Endothelial cell of hepatic sinusoid (primary cell): Measurements from ENCODE around the gene PRR5L.

Experiments used
- in situ Hi-C: cut with HindIII; loops from 2 replicates; pipeline ENCODE4 v1.10.0; 2017; ENCODE audit warnings: low sequenced_read_pairs

The PRR5L gene, protein sequence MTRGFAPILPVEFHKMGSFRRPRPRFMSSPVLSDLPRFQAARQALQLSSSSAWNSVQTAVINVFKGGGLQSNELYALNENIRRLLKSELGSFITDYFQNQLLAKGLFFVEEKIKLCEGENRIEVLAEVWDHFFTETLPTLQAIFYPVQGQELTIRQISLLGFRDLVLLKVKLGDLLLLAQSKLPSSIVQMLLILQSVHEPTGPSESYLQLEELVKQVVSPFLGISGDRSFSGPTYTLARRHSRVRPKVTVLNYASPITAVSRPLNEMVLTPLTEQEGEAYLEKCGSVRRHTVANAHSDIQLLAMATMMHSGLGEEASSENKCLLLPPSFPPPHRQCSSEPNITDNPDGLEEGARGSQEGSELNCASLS

GRCh38 chr11:36295926-36296325 lies at the start of gene PRR5L:
Gene PRR5L (plus strand): TSS chr11:36296288. CDS start chr11:36401122, 104,834 bp downstream.
- in situ Hi-C loops = loop anchor here (5.0 to 10.0 kb wide), 2 partner anchors 49 to 191 kb away; no protein-coding TSS in a partner anchor

DNA sequence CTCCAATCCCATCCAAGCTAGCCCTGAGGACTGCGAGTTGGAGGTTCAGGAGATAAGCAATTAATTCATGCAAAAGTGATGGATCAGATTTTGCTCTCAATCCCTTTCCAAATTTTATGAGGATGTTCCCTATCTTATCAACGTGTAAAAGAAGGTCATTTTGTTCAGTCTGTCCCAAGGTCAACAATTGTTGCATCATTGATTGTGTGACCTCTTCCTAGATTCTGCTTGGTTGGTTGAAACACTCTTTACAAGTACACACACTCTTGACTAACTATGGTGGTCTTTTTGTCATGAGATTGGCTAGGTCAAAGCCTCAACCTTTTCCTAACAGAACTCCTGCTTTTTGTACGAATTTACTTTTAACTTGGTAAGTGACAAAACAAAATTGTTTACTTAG lies 48.6 kb upstream of the PRR5L start:
- in situ Hi-C loops = no loop called here

DNA sequence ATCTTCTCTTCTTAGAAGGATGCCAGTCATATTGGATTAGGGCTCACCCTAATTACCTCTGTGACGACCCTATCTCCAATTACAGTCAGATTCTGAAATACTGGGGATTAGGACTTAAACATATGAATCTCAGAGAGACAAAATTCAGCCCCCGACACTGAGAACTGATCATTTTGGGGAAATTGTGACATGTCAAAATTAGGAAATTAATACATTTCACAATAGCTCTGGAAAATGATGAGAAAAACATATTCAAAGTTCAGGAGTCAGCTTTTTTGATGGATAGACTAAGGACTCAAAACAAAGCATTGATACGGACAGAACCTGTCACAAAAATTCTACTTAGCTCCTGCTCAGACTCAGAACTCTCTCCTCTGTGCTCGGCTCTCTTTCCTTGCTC lies 47.7 kb upstream of the PRR5L start:
- in situ Hi-C loops = no loop called here

GRCh38 chr11:36249246-36249645 lies 46.8 kb upstream of the PRR5L start:
- in situ Hi-C loops = no loop called here

GRCh38 chr11:36251823-36252222 lies 44.3 kb upstream of the PRR5L start:
- in situ Hi-C loops = loop anchor here (10.0 to 25.0 kb wide), 2 partner anchors 307 to 765 kb away; partner anchors contain the start of gene LDLRAD3

- in situ Hi-C loops = loop anchor here (10.0 to 25.0 kb wide), 2 partner anchors 308 to 766 kb away; partner anchors contain the start of gene LDLRAD3
These were observed 42.9 kb upstream of the PRR5L start for GRCh38 chr11:36253238-36253637.

GRCh38 chr11:36254713-36255112 lies 41.4 kb upstream of the PRR5L start:
- in situ Hi-C loops = loop anchor here (5.0 to 25.0 kb wide), 5 partner anchors 72 to 767 kb away; partner anchors contain the start of gene LDLRAD3

DNA sequence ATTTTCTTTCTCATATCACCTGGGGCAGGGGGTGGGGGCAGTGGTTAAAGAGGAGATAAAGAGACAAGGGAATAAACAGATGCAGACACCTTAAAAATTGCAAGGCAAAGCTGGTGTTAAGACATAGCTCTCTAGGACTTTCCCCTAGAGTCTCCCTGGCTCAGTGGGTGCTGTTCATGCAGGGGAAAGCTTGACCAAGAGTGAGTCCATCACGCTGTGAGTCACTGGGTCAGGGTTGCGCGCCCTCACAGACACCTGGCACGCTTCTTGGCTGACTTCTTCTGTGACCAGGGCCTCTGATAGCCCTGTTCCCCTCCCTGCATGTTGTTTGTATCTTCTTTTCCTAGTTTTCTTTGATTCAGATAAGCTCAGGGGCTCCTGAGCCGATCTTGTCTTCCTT lies 38.7 kb upstream of the PRR5L start:
- in situ Hi-C loops = loop anchor here (5.0 to 25.0 kb wide), 5 partner anchors 75 to 770 kb away; partner anchors contain the start of gene LDLRAD3

DNA sequence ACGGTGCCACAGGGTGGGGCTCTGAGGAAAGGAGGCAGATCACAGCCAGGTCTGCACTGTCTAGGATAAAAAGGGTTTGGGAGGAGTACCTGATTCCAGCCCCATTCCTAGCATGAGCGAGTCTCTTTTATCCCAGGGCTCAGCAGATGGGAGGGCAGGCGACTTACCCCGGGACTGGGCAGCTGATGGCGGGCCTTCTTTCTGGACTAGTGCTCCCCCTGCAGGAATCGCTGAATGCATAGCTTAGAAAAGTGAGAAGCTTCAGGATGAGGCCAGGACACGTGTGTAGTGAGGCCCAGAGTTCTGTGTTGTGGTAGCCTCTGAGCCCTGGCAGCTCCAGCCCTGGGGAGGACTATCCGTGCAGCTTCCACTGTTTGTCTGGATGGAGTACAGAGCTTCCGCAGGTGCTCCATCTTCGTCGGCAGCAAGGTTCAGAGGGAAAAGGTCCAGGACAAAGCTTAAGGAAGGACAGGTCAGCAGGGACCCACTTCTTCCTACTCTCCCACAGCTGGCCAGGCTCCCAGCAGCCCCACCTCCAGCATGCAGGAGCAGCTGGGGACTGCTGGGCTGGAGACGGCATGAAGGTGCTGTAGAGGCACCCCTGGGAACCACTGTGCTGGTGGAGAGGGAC lies 37.2 kb upstream of the PRR5L start:
- in situ Hi-C loops = loop anchor here (5.0 to 25.0 kb wide), 5 partner anchors 77 to 772 kb away; partner anchors contain the start of gene LDLRAD3

DNA sequence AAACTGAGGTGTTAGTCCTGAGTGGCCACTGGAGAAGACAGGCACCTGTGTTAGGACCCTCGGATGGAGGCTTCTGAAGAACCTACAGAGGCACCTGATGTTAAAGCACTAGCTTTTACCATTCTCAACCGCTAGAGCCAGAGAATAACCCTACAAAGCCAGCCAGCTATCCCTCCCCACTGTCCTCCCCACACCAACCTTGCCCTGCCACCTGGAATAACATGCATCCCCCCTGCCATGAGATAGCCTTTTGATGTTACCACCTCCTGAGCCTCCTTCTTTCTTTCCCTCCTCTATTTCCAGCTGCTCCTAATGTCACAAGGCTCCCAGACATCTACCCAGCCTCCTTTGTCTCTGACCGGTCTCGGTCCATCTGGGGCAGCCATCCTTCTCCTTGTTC lies 35.0 kb upstream of the PRR5L start:
- in situ Hi-C loops = loop anchor here (25.0 kb wide), 1 partner anchor 774 kb away; no protein-coding TSS in a partner anchor

- in situ Hi-C loops = loop anchor here (25.0 kb wide), 1 partner anchor 777 kb away; no protein-coding TSS in a partner anchor
These were observed 31.8 kb upstream of the PRR5L start for GRCh38 chr11:36264011-36264972.

GRCh38 chr11:36264973-36265344 lies 31.1 kb upstream of the PRR5L start:
- in situ Hi-C loops = loop anchor here (25.0 kb wide), 1 partner anchor 778 kb away; no protein-coding TSS in a partner anchor

DNA sequence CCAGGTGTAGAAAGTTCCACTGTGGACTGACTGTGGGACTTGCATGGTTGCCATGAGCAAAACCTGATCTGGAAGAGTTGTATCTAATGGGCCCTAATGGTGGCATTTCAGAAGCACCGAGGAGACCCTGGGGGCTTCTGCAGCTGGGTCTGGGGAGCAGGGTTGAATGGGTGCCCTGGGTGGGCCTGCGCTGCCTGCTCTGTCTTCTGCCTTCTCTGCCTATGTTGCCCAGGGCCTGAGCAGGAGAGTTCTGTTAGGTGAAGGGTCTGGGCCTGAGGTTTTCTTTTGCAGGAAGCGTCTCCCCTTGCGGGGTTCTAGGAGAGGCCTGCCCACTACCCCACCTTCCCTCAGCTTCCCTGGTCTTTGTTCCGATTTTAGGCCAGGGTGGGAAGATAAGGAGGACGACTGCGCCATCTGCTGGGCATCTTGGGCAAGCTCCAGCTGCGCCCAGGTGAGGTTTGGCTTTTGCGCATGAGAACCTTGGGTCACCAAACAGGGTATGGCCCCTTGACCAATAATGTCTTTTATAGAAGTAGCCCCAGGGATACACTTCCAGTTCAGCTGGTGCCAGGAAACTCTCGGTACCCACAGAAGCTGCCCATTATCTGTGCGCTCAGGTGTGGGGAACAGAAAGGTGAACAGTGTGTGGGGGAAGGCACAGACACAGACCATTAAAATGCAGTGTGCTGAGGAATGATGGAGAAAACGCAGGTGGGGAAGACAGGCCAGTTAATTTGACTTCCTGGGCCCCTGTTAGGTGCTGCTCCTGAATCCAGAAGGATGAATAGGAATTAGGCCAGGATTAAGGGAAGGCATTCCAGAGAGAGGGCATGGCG lies 30.1 kb upstream of the PRR5L start:
- in situ Hi-C loops = loop anchor here (25.0 kb wide), 1 partner anchor 779 kb away; no protein-coding TSS in a partner anchor

- in situ Hi-C loops = loop anchor here (25.0 kb wide), 1 partner anchor 779 kb away; no protein-coding TSS in a partner anchor
These were observed 29.3 kb upstream of the PRR5L start for GRCh38 chr11:36266767-36267166.

GRCh38 chr11:36268337-36268985 lies 27.6 kb upstream of the PRR5L start:
- in situ Hi-C loops = loop anchor here (25.0 kb wide), 1 partner anchor 781 kb away; no protein-coding TSS in a partner anchor

- in situ Hi-C loops = loop anchor here (25.0 kb wide), 1 partner anchor 783 kb away; no protein-coding TSS in a partner anchor
These were observed 25.4 kb upstream of the PRR5L start for GRCh38 chr11:36270701-36271100.

GRCh38 chr11:36271794-36272407 lies 24.2 kb upstream of the PRR5L start:
- in situ Hi-C loops = loop anchor here (25.0 kb wide), 1 partner anchor 785 kb away; no protein-coding TSS in a partner anchor

- in situ Hi-C loops = loop anchor here (25.0 kb wide), 1 partner anchor 786 kb away; no protein-coding TSS in a partner anchor
These were observed 23.0 kb upstream of the PRR5L start for GRCh38 chr11:36273110-36273509.
